Endothelial cell of umbilical vein (primary cell): ENCODE data around the gene BEND5. TPM values are rescaled to one million over a fixed set of nuclear protein-coding genes. Genes with fewer than 3 reads are reported as not detected.

ENCODE experiments used
- BruUV-seq: library from RNA; stranded (reverse); fragments of 400-500 nt; replicated peaks from 2 replicates; lab custom pipeline; 2021; lab: Mats Ljungman, UMichigan
- CTCF ChIA-PET: fragments of 300-600, 350-600 bp; sonication (Branson Sonifier 250); formaldehyde crosslinking; loops from one replicate; lab custom pipeline; 2021; ENCODE audit warnings: antibody characterized with exemption, inconsistent platforms; lab: Charles Lee
- POLR2A ChIA-PET: fragments of 300-600, 350-600 bp; sonication (Branson Sonifier 250); formaldehyde crosslinking; loops from one replicate; lab custom pipeline; 2021; ENCODE audit warnings: antibody characterized with exemption, inconsistent platforms; lab: Charles Lee
- DNase-seq: peaks from one replicate; pipeline ENCODE4 v3.0.0-alpha.2; 2011; ENCODE audit warnings: low read depth, low spot score
- FAIRE-seq: peaks from 2 replicates; lab custom pipeline; 2011; peaks lifted over from hg19 to GRCh38; lab: Jason Lieb, UNC
- H2AFZ ChIP-seq: 2 replicates; pipeline ENCODE4 v1.6.0; 2012; ENCODE audit warnings: low read depth, low read length, control low read depth, inconsistent platforms
- H3K27ac ChIP-seq: 2 replicates; pipeline ENCODE4 v1.5.1; 2011; ENCODE audit warnings: low read depth, mild to moderate bottlenecking, control low read depth, low read length, moderate library complexity; ENCODE audit not compliant: insufficient read depth
- H3K27me3 ChIP-seq, 2 experiments: 2 replicates each; pipeline versions ENCODE4 v1.6.0 to v1.6.1; 2011; ENCODE audit warnings: low read length in 2 of 2, mixed read lengths in 1 of 2; ENCODE audit not compliant: control insufficient read depth in 2 of 2, insufficient read depth in 2 of 2
- H3K36me3 ChIP-seq, 2 experiments: 2 replicates in 1 of 2; 3 replicates in 1 of 2; pipeline ENCODE4 v1.5.1; 2011; ENCODE audit warnings: low read length in 2 of 2, mild to moderate bottlenecking in 1 of 2, moderate library complexity in 1 of 2; ENCODE audit not compliant: control insufficient read depth in 2 of 2, insufficient read depth in 2 of 2; ENCODE audit errors: extremely low read depth in 1 of 2
- H3K4me1 ChIP-seq: 3 replicates; pipeline ENCODE4 v1.5.1; 2011; ENCODE audit warnings: mild to moderate bottlenecking, low read length; ENCODE audit not compliant: control insufficient read depth, insufficient read depth; ENCODE audit errors: extremely low read depth
- H3K4me2 ChIP-seq: 2 replicates; pipeline ENCODE4 v1.6.1; 2011; ENCODE audit warnings: low read length, control low read depth, mixed read lengths; ENCODE audit not compliant: insufficient read depth
- H3K4me3 ChIP-seq, 3 experiments: fragments of 200-600 bp in 1 of 3; sonication (generic), shearing (Covaris generic) in 1 of 3; replicated peaks in 1 of 3; 2 replicates each; pipeline ENCODE4 v1.5.1; 2011 to 2016; ENCODE audit warnings: control low read depth in 3 of 3, low read length in 3 of 3, mild to moderate bottlenecking in 2 of 3, inconsistent platforms in 1 of 3, low read depth in 1 of 3, moderate library complexity in 1 of 3; ENCODE audit not compliant: insufficient read depth in 1 of 3
- H3K79me2 ChIP-seq: 2 replicates; pipeline ENCODE4 v1.6.0; 2012; ENCODE audit warnings: low read length, inconsistent platforms; ENCODE audit not compliant: control insufficient read depth, insufficient read depth
- H3K9ac ChIP-seq: replicated peaks from 2 replicates; pipeline ENCODE3; 2011; ENCODE audit warnings: low read length, control low read depth; ENCODE audit not compliant: insufficient read depth; ENCODE audit errors: extremely low read depth
- H3K9me1 ChIP-seq: replicated peaks from 3 replicates; pipeline ENCODE4 v1.6.0; 2011; ENCODE audit warnings: mild to moderate bottlenecking, low read length; ENCODE audit not compliant: control insufficient read depth, insufficient read depth; ENCODE audit errors: extremely low read depth
- H3K9me3 ChIP-seq: replicated peaks from 2 replicates; pipeline ENCODE4 v1.5.1; 2012; ENCODE audit warnings: low read length, inconsistent platforms; ENCODE audit not compliant: control insufficient read depth, insufficient read depth
- H4K20me1 ChIP-seq: replicated peaks from 2 replicates; pipeline ENCODE3; 2011; ENCODE audit warnings: mild to moderate bottlenecking, low read length; ENCODE audit not compliant: control insufficient read depth, insufficient read depth; ENCODE audit errors: extremely low read depth
- EZH2 ChIP-seq: IDR thresholded peaks from 2 replicates; pipeline ENCODE4 v1.6.1; 2012; ENCODE audit warnings: borderline replicate concordance, low read depth, mild to moderate bottlenecking, moderate library complexity, low read length, inconsistent platforms; ENCODE audit not compliant: severe bottlenecking
- JUN ChIP-seq: IDR thresholded peaks from 2 replicates; pipeline ENCODE4 v1.6.1; 2011; ENCODE audit warnings: borderline replicate concordance, low read depth; ENCODE audit not compliant: insufficient read length, insufficient read depth
- POLR2A ChIP-seq: IDR thresholded peaks from 2 replicates; pipeline ENCODE4 v1.6.1; 2012; ENCODE audit warnings: low read depth, mild to moderate bottlenecking, control low read depth, low read length
- POLR2AphosphoS5 ChIP-seq: IDR thresholded peaks from 2 replicates; pipeline ENCODE4 v1.6.1; 2012; ENCODE audit warnings: low read depth, mild to moderate bottlenecking, control low read depth, low read length, moderate library complexity; ENCODE audit not compliant: insufficient read depth
- dilution Hi-C: fragments of 300-500 bp; cut with MboI; formaldehyde crosslinking; loops from one replicate; pipeline ENCODE4 v1.15.0; 2019; ENCODE audit warnings: low sequenced_read_pairs; ENCODE audit not compliant: extremely low pct_ligation_motif_present
- intact Hi-C: fragments of 100-400 bp; cut with micrococcal nuclease; formaldehyde crosslinking; loops from one replicate; pipeline ENCODE4 v1.10.0; 2022
- polyA plus RNA-seq, 4 experiments: library from polyadenylated mRNA; depleted of rRNA in 3 of 4; stranded (reverse) in 3 of 4; unstranded in 1 of 4; fragments of >200 nt; gene quantifications; 2 replicates each; pipeline versions ENCODE4 v1.2.1 to v1.2.3, GENCODE V29; 2011 to 2012; ENCODE audit warnings: missing spikeins in 1 of 4
- total RNA-seq: library from RNA; stranded (reverse); gene quantifications from 2 replicates; pipeline ENCODE4 v1.2.3, GENCODE V29; 2021
- TF ChIP-seq, protein P1 (sequence below), 2 donors: IDR thresholded peaks; 1 replicate in 1 of 2; 2 replicates in 1 of 2; pipeline ENCODE4 v1.5.1; 2011; ENCODE audit warnings: low read length in 2 of 2, mild to moderate bottlenecking in 2 of 2, moderate library complexity in 2 of 2, control low read depth in 1 of 2, inconsistent platforms in 1 of 2, low read depth in 1 of 2; ENCODE audit not compliant: insufficient read depth in 1 of 2; ENCODE audit errors: extremely low read depth in 1 of 2

BEND5 gene
- total and polyA plus RNA-seq, 2 donors (not counting 3 experiments of a cell fraction or from before 2014, with no cell fraction given), result not detected

- Histone ChIP-seq H3K4me2 (no peak overlapping the region), H2AFZ (no peak overlapping the region), H3K9me1 (no peaks in the 10 kb centered on the region), H3K9ac (no peak overlapping the region), H3K4me1 (no peaks in the 10 kb centered on the region), H3K9me3 (no peaks in the 10 kb centered on the region), H3K36me3 (no peaks in the 10 kb centered on the region), H4K20me1 (no peaks in the 10 kb centered on the region), H3K4me3 (no peak overlapping the region), H3K79me2 (no peaks in the 10 kb centered on the region), H3K27ac (no peak overlapping the region), H3K27me3 (peaks cover 0 to 2% of the 10 kb centered on the region in 2 experiments)
- no peak for DNase-seq
- POLR2A ChIA-PET, result no interaction called here
- CTCF ChIA-PET, result no interaction called here
- FAIRE-seq, result no peak
- TF ChIP-seq POLR2A (no peak), JUN (no peak)
- TF ChIP-seq, protein P1, sequence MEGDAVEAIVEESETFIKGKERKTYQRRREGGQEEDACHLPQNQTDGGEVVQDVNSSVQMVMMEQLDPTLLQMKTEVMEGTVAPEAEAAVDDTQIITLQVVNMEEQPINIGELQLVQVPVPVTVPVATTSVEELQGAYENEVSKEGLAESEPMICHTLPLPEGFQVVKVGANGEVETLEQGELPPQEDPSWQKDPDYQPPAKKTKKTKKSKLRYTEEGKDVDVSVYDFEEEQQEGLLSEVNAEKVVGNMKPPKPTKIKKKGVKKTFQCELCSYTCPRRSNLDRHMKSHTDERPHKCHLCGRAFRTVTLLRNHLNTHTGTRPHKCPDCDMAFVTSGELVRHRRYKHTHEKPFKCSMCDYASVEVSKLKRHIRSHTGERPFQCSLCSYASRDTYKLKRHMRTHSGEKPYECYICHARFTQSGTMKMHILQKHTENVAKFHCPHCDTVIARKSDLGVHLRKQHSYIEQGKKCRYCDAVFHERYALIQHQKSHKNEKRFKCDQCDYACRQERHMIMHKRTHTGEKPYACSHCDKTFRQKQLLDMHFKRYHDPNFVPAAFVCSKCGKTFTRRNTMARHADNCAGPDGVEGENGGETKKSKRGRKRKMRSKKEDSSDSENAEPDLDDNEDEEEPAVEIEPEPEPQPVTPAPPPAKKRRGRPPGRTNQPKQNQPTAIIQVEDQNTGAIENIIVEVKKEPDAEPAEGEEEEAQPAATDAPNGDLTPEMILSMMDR (IDR thresholded peaks at IDR 0.05; ENCODE audit: extremely low read depth in 1 of 2, insufficient read depth in 1 of 2, low read depth in 1 of 2, low read length in 2 of 2), result no peak
- intact Hi-C loops (no loop called here), dilution Hi-C loops (no loop called here)
- BruUV-seq, result no TSS peak
Measured at GRCh38 chr1:48772211-48772610, 4.5 kb downstream of the BEND5 start.

- no peak for DNase-seq
- ChIA-PET CTCF (no interaction called here), POLR2A (no interaction called here)
- H3K4me1 ChIP-seq, result no peaks in the 10 kb centered on the region
- no peak for FAIRE-seq
- dilution Hi-C loops, result no loop called here
- BruUV-seq, result no TSS peak
- no peaks in the 10 kb centered on the region for H3K79me2 ChIP-seq
- H3K36me3 ChIP-seq, result no peaks in the 10 kb centered on the region
- no peaks in the 10 kb centered on the region for H3K9me1 ChIP-seq
- H3K27me3 ChIP-seq, result no peaks in the 10 kb centered on the region
- H3K27ac ChIP-seq, result no peak overlapping the region
- no peaks in the 10 kb centered on the region for H3K9me3 ChIP-seq
- TF ChIP-seq POLR2AphosphoS5, result no peak
- no peak for TF ChIP-seq EZH2
- TF ChIP-seq, protein P1 (IDR thresholded peaks at IDR 0.05; ENCODE audit: extremely low read depth in 1 of 2, insufficient read depth in 1 of 2, low read depth in 1 of 2, low read length in 2 of 2), result no peak
- H4K20me1 ChIP-seq, result no peaks in the 10 kb centered on the region
- H2AFZ ChIP-seq, result no peak overlapping the region
- no peak overlapping the region for H3K4me3 ChIP-seq
- H3K4me2 ChIP-seq, result no peak overlapping the region
- no peak overlapping the region for H3K9ac ChIP-seq
- intact Hi-C loops, result no loop called here
Measured at GRCh38 chr1:48771561-48771960, 5.1 kb downstream of the BEND5 start.
